Activated CD8-positive, alpha-beta memory T cell treated with anti-CD3 and anti-CD28 coated beads for 4 hours (primary cell): ENCODE measurements around the gene CXXC5.
A peak's percentile ranks its signal among the peaks of the same experiment; 100 is the strongest.
"Not testable (repeated sequence)": the region's sequence is repeated elsewhere in the genome, so short reads cannot be mapped to it uniquely, and the experiment has no call there.

Experiments used
- DNase-seq, 2 donors: peaks; one replicate each; pipeline ENCODE4 v3.0.0-alpha.2; 2020; ENCODE audit warnings: low read depth in 2 of 2

CXXC5 gene

DNA sequence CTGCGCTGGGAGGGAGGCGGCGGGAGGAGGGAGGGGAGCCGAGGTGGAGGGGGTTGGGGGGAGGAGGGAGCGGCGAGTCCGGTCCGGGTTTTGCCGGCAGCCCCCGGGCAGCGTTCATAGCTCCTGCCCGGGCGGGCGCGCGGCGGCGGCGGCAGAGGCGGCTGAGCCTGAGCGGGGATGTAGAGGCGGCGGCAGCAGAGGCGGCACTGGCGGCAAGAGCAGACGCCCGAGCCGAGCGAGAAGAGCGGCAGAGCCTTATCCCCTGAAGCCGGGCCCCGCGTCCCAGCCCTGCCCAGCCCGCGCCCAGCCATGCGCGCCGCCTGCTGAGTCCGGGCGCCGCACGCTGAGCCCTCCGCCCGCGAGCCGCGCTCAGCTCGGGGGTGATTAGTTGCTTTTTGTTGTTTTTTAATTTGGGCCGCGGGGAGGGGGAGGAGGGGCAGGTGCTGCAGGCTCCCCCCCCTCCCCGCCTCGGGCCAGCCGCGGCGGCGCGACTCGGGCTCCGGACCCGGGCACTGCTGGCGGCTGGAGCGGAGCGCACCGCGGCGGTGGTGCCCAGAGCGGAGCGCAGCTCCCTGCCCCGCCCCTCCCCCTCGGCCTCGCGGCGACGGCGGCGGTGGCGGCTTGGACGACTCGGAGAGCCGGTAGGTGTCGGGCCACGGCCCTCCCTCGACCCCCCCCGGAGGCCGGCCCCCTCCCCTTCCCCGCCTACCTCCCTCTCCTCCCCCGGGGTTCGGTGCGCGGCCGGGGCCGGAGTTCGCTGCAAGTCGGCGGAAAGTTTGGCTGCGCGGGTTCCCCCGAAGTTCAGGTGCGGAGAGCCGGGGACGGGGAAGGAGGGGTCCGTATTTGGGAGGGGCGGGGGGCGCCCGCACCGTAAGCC, at the start of gene CXXC5:
CXXC5 (plus strand) TSS at position 145 of the 877 bp plus-strand sequence. CDS start 32,175 bp downstream, outside the sequence.
- DNase-seq: no peak

DNA sequence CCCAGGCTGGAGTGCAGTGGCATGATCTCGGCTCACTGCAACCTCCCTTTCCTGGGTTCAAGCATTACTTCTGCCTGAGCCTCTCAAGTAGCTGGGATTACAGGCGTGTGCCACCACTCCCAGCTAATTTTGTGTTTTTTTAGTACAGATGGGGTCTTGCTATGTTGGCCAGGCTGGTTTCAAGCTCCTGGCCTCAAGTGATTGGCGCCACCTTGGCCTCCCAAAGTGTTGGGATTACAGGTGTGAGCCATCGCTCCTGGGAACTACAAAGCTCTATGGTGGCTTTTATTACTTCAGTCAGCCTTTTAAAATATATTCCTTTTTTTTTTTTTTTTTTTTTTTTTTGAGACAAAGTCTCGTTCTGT, 49.6 kb upstream of the CXXC5 start:
- not testable (repeated sequence) for DNase-seq

DNA sequence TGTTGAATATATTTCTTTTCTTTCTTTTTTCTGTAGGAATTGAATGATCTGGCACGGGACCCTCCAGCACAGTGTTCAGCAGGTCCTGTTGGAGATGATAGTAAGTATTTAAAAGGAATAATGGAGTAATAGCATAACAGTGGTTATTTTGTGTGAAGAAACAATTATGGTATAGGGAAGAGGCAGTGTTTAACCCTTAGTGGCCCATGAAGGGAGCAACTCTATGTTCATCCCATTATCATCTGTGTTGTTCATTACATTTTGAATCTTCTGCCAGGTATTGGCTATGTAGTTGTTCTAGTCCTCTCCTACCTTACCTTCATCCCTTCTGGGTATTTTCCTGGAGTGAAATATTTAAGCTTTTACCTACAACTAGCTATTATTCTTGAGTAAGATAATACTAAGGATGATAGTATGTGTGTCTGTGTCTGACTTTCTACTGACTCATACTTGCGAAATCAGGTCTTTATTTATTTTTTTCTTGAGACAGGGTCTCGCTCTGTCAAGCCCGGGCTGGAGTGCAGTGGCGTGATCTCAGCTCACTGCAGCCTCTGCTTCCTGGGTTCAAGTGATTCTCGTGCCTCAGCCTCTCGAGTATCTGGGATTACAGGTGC, 47.7 kb upstream of the CXXC5 start:
- no peak for DNase-seq

DNA sequence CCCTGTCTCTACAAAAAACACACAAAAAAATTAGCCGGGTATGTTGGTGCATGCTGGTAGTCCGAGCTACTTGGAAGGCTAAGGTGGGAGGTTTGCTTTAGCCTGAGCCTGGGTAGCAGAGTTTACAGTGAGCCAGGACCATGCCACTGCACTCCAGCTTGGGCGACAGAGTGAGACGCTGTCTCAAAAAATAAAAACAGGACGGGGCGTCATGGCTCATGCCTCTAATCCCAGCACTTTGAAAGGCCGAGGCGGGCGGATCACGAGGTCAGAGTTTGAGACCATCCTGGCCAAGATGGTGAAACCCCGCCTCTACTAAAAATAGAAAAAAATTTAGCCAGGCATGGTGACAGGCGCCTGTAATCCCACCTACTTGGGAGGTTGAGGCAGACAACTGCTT, 46.7 kb upstream of the CXXC5 start:
- DNase-seq: no peak

DNA sequence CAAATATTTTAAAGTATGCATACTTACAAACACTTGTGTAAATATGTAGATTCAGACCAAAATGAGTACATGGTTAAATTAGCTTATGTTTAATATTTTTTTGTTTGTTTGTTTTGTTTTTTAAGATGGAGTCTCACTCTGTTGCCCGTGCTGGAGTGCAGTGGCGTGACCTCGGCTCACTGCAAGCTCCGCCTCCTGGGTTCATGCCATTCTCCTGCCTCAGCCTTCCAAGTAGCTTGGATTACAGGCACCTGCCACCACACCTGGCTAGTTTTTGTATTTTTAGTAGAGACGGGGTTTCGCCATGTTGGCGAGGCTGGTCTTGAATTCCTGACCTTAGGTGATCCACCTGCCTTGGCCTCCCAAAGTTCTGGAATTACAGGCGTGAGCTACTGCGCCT, 46.2 kb upstream of the CXXC5 start:
- not testable (repeated sequence) for DNase-seq

DNA sequence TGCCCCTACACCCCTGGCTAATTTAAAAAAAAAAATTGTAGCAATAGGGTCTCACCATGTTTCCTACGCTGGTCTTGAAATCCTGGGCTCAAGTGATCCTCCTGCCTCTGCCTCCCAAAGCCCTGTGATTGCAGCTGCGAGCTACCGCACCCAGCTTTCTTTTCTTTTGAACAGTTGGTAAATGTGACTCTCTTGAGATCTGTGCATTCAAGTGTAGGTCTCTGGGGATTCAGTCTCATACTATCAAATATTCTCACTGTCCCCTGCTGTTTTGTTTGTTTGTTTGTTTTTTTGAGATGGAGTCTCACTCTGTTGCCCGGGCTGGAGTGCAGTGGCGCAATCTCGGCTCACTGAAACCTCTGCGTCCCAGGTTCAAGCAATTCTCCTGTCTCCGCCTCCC, 42.3 kb upstream of the CXXC5 start:
- no peak for DNase-seq

DNA sequence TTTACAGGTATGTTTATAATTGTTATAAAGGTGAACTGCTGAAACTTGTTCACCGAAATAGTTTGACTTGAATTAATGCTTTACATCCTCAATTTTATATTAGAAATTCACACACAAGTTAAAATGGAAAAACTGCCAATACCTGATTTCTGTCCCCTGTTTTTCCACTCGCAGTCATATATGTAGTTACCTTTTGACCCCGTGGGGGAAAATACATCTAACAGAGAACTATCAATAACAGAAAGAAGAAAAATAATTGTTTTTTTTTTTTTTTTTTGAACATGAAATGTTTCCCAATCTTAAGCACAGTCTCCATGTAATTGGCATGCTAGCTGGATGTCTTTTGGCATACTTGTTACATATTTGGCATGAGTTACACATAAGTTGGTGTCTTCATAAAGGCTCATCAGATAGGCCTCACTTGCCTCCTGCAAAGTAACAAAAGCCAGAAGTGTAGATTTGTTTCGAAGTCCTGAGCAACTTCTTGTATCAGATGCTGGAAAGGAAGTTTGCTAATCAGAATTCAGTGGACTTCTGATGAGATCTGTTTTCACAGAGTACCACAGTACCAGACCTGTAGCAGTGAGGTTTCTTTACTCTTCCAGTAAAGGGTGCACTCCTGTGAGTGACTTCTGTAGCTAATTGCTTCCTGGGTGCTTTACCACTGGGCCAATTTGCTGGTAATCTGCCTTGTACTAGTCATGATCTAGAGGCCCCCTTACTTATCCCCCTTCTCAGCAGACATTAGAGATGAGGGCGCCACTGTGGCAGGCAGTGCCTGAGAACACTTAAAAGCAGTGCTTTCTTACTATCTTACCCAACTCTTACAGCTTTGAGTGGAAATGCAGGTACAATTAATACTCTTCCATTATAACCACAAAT, 36.2 kb upstream of the CXXC5 start:
- DNase-seq: no peak

DNA sequence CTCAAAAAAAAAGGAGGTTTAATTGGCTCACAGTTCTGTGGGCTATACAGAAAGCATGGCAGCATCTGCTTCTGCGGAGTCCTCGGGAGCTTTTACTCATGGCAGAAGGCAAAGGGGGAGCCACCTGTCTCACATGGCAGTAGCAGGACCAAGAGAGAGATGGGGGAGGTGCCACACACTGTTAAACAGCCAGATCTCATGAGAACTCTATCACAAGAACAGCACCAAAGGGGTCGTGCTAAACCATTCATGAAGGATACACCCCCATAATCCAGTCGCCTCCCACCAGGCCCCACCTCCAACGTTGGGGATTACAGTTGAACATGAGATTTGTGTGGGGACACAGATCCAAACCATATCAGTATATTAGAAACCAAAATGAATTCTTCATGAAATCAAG, 28.3 kb upstream of the CXXC5 start:
- no peak for DNase-seq

DNA sequence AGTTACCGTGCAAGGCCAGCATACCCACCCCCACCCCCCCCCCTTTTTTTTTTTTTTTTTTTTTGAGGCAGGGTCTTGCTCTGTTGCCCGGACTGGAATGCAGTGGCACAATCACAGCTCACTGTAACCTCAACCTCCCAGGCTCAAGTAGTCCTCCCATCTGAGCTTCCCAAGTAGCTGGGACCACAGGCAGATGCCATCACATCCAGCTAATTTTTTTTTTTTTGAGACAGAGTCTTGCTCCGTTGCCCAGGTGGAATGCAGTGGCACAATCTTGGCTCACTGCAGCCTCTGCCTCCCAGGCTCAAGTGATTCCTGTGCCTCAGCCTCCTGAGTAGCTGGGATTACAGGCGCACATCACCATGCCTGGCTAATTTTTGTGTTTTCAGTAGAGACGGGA, 22.8 kb upstream of the CXXC5 start:
- DNase-seq: not testable (repeated sequence)

DNA sequence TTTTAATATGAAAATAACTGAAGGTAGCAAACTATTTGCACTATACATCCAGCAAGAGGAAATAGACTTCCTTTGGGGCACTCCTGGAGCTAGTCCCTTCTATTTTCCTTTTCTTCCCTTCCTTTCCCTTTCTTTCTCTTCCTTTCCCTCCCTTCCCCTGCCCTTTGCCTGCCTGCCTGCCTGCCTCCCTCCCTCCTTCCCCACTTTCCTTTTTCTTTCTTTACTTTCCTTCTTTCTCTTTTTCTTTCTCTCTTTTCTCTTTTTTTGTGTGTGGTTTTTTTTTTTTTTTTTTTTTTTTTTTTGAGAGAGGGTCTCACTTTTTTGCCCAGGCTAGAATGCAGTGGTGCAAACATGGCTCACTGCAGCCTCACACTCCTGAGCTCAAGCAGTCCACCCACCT, 17.3 kb upstream of the CXXC5 start:
- no peak for DNase-seq

DNA sequence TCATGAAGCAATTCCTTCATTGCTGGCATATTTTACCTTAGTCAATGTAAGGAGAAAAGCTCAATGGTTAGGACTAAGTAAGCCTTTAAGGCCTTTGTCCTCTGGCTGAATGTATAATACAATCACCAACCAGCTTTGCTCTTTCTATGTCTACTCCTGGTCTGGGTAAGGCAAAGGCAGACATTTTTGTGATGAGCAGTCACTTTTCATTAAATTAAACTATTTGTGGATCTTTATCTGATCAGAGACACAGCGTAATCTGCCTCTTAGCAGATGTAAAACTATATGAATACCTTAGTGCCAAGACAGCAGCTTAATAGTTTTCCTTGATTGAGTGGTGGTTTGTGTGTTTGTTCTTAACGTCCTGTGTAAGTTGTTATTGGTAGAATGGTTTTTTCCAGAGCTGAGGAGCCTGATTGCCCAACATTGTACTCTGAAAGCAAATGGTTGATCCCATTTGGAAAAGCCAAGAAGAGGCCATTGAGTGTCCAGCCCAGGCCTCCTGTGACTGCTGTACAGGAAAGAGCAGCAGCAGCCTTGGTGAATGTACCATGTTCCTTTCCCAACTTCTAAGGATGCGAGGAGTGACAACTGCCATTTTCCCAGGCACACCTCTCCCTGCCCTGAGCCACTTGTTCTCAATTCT, 16.5 kb upstream of the CXXC5 start:
- no peak for DNase-seq

DNA sequence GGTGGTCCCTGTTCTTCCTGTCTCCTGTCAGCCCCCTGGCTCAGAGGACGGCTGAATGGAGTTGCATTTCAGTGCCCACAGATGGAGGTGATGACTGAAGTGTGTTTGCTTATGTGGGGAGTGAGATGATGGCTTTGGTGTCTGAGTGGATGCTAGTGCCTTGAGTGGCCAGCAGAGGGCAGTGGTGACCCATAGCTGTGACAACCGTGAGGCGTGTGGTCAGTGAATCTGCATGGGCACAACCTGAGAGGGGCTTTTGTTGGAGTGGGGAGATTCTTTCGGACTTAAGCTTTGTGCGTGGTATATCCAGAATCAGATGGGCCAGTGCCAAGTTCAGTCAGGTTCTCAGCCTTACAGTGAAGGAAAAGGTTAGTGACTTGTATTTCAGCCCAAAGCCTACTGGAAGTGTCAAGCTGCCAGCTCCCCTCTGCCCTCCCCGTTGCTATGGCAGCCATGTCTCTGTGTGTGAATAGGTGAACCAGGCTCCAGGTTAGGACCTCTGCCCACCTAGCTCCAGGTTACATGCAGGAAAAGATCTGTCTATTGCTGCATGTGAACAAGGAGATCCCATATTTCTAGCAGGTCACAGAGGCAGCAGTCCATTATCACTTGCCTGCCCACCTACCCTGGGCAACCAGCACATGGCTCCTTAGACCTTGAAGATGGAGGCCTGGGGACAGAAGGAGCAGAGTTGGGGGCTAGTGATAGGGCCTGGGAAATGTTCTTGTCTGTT, 14.7 kb upstream of the CXXC5 start:
- peak in 1 of 2 donors; percentile 47 for DNase-seq

DNA sequence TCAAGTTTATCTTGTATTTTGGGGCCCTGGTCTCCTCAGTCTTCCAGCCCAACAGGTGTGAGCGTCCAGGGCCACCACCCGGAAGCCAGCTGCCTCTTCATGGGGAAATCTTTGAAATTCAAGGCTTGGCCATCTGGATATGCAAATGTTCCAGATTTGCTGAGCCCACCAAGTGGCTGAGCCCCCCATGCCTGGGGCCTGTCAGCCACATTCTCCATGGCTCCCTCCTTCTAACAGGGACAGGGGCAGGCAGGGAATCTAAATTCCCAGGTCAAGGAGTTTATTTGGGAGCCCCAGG, 14.2 kb upstream of the CXXC5 start:
- no peak for DNase-seq

DNA sequence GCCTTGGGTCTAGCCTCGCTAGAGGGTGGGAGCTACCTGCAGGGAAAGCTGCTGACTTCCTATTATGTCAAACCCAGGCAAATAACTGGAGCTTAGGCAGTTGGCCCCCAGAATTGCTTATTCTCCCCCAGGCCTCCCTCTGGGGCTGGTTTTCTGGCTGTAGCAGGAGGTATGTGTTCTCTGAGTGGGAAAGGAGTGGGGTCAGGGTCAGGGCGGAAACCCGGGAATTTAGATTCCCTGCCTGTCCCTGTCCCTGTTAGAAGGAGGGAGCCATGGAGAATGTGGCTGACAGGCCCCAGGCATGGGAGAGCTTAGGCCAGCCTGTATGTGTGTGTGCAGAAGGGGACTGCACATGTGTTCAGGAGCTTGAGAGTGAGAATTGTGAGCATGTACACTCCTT, 13.6 kb upstream of the CXXC5 start:
- DNase-seq: no peak

DNA sequence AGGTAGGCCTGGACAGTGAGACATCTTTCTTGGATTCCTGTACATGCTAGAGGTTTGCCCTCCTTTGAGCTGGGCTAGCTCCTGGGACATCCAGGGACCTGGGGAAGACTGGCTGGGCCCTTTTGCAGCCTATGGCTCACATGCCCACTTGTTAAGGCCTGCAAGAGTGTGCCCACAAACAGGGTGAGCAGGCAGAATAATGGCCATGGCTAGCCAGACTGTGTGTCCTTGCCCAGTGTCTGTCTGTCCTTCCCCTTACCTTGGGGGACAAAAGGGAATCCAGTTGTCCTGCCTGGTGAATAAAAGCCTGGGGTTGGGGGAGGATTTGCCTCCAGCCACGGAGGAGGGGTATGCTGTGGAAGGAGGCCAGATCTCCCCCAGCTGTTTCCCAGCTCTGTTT, 13.0 kb upstream of the CXXC5 start:
- no peak for DNase-seq

DNA sequence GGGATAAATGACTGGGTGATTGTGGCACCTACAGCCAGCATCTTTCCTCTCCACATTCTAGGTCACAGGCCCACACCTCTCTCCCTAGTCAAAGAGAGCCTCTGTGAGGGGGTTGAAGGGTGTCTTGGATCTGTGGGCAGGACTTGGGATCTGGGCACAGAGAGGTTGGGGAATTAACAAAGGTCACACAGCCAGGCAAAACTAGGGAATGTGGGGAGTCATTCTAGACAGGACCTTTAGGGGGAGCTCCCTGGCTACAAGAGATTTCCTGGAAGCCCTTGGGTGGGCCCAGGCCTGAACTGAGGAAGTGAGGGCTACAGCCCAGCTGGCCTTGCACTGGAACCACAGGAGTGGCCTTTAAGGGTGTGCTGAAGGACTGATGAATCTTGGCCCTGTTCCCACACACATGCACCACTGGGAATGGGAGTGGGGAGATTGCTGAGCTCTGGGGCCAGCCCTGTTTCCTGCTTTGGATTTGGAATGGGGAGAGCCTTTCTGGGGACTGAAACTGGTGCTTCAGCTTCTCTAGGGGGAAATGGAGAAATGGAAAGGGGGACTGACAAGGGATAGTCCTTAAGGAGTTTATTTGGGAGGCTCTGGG, 12.4 kb upstream of the CXXC5 start:
- DNase-seq: no peak

DNA sequence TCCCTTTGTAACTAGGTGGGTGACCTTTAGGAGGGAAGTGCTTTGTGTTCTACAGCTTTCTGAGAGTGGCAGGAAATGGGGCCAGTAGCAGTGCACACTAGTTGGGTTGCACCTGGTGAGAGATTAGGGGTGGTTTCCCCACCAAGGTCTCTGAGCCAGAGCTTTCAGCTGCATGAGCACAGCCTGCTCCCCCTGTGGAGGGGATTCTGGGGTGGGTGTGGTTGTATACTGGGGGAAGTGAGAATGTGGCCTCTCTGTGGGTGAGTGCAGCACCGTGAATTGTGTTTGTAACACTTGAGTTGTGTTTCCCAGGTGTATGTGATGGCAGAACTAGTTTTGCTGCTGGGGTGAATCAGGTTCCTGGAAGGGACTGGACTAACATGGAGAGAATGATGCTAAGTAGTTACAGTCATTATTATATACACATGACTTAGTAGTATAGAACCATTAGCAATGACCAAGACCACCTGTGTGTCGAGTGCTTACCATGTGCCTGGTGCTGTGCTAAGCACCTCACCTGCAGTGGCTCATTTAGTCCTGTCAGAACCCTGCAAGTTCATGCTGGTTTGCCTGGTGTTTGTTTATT, 11.8 kb upstream of the CXXC5 start:
- DNase-seq: peak in 1 of 2 donors; percentile 44

DNA sequence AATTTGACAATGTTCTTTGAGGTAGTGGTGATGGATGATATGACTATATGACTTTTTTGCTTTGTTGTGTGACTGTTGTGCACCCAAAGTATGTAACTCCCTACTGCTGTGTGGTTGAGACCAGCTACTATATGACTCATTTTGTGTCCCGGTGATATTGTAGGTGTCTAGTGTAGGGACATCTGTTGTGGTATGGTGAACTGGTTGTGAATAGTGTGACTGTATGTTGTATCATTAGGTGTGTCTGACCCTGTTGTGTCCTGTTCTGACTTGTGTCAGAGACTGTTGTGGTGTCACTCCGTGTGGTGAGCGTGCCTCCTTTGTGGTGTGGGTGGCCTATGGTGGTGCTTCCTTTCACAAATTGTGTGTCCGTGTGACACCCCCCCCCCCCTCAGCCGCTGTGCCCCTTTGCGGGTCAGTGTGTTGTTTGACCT, 11.2 kb upstream of the CXXC5 start:
- DNase-seq: no peak

DNA sequence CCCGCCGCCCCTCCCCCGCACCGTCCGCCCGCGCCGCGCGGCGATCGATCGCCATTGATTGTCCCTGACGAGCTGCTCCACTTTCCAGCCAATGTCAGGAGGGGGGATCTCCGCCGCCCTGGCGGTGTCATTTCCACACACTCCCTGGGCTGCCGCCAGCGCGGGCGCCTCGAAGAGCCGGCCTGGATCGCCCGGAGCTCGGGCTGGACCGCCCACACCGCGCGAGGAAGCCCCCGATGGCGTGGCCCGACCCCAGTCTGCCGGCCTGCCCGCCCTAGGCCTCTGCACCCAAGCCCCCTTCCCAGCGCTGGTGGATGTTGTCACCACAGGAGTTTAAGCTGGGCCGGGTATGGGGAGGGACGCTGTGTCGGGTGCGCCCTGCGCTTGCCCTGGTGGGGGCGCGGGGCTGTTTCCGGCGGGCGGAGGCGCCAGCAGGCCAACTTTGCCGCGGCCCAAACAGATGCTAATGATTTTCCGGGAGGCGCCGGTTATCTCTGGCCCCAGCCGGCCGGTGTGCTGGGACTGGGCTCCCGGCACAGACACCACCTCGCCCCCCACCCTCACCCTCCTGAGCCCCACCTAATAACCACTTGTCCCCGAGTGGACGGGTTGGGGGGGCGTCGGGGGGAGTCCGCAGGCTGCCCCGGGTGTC, 10.6 kb upstream of the CXXC5 start:
- no peak for DNase-seq

DNA sequence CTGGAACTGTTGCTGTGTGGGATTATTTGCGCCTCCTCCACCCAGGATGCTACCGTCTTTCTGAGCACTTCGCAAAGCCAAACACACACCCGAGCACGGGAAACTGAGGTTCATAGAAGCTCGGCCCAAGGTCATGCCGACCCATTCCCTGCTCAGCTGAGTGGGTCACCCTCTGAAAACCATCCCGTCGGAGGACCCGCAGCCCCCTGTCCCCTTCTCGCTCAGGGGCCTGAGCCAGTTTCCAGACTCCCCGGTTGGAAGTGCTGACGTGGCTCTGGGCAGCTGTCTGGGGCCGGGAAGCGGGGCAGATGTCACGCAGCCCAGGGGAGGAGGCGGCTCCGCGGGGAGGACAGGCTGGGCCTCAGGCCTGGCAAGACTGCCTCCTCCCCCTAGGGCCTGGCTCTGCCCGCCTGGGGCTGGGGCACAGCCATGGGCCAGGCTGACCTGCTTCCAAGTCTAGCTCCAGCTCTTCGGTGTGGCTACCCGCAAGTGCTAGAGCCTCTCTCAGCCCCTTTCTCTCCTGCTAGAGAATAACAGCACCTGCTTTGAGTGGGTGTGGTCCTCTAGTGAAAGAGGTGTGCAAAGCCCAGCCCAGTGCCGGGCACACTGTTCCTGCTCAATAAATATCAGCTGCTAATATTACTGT, 9.9 kb upstream of the CXXC5 start:
- DNase-seq: no peak
